A549 treated with ZK216348 at 1 μM for 4 hours (cell line): Measurements from ENCODE around the gene C1orf141. TPM values are rescaled to one million over a fixed set of nuclear protein-coding genes. Genes with fewer than 3 reads are reported as not detected.

ENCODE experiments used
- total RNA-seq: library from RNA; stranded (reverse); fragments of 200-300 nt; extraction: Qiagen RNA extraction; gene quantifications from 5 replicates; pipeline ENCODE4 v1.2.3, GENCODE V29; 2022; ENCODE audit warnings: low read depth

Gene C1orf141
- not detected in 5 replicates for total RNA-seq

GRCh38 chr1:67134695-67135094 is at the start of gene C1orf141:
TSS of gene C1orf141 (minus strand) at chr1:67134970. CDS start at chr1:67127240, 7,730 bp downstream.

GRCh38 chr1:67166196-67166595 is 31.4 kb upstream of the C1orf141 start, which contains the start of gene IL23R:
TSS of gene IL23R (plus strand) at chr1:67166454. CDS start at chr1:67168121, 1,667 bp downstream.

GRCh38 chr1:67053785-67054772 is 80.7 kb downstream of the C1orf141 start, which contains the start of gene SLC35D1:
TSS of gene SLC35D1 (minus strand) at chr1:67054148. CDS start at chr1:67054013, 135 bp downstream.

Other genes starting within 250 kb of the C1orf141 start
- 0.37 to 1.4 TPM (median 0.47 TPM) in 5 replicates for gene DNAI4, start 210.1 kb downstream of the C1orf141 start, total RNA-seq
- 8.0 to 15.4 TPM (median 11.2 TPM) in 5 replicates for gene MIER1, start 210.0 kb downstream of the C1orf141 start, total RNA-seq
- gene SLC35D1, start 80.8 kb downstream of the C1orf141 start, total RNA-seq = 5.6 to 7.9 TPM (median 7.3 TPM) in 5 replicates
- not detected in 5 replicates for gene IL23R, start 31.5 kb upstream of the C1orf141 start, total RNA-seq
- gene IL12RB2, start 172.9 kb upstream of the C1orf141 start, total RNA-seq = 0.04 TPM in 1 of 5 replicates, not detected in the others